Panc1 (cell line): ENCODE data around the gene ATG10.
"Not testable (repeated sequence)": the region's sequence is repeated elsewhere in the genome, so short reads cannot be mapped to it uniquely, and the experiment has no call there.

ENCODE experiments used
- CTCF ChIP-seq: fragments of 450-650 bp; IDR thresholded peaks from 2 replicates; pipeline ENCODE4 v1.5.1; 2017; ENCODE audit warnings: mild to moderate bottlenecking
- REST ChIP-seq, 2 experiments: IDR thresholded peaks; 2 replicates each; pipeline ENCODE4 v1.6.1; 2011 to 2012; ENCODE audit warnings: low read depth in 2 of 2, control low read depth in 1 of 2, low read length in 1 of 2, mild to moderate bottlenecking in 1 of 2, moderate library complexity in 1 of 2; ENCODE audit not compliant: insufficient read depth in 1 of 2

GRCh38 chr5:82267297-82267933 is 295.6 kb downstream of the ATG10 start:
- not testable (repeated sequence) for TF ChIP-seq REST (IDR thresholded peaks at IDR 0.05; ENCODE audit: insufficient read depth in 1 of 2, low read depth in 2 of 2, low read length in 1 of 2); CTCF
